ENCODE data around the gene GAGE1. TPM values are rescaled to one million over a fixed set of nuclear protein-coding genes. Genes with fewer than 3 reads are reported as not detected.

GAGE1 gene, protein sequence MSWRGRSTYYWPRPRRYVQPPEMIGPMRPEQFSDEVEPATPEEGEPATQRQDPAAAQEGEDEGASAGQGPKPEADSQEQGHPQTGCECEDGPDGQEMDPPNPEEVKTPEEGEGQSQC
- total RNA-seq: not detected in 2 replicates

DNA sequence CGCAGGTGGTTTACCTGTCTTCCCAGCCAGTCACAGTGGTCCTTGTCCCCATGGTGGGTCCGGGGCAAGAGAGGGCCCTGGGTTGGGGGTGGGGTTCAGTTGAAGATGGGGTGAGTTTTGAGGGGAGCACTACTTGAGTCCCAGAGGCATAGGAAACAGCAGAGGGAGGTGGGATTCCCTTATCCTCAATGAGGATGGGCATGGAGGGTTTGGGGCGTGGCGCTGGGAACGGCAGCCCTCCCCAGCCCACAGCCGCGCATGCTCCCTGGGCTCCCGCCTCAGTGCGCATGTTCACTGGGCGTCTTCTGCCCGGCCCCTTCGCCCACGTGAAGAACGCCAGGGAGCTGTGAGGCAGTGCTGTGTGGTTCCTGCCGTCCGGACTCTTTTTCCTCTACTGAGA is at the start of gene GAGE1:
TSS of gene GAGE1 (plus strand) at position 301 of the 400 bp plus-strand sequence. CDS start 1,155 bp downstream, outside the sequence.

DNA sequence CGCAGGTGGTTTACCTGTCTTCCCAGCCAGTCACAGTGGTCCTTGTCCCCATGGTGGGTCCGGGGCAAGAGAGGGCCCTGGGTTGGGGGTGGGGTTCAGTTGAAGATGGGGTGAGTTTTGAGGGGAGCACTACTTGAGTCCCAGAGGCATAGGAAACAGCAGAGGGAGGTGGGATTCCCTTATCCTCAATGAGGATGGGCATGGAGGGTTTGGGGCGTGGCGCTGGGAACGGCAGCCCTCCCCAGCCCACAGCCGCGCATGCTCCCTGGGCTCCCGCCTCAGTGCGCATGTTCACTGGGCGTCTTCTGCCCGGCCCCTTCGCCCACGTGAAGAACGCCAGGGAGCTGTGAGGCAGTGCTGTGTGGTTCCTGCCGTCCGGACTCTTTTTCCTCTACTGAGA is 47.8 kb upstream of the GAGE1 start, which contains the start of gene GAGE12E:
TSS of gene GAGE12E (plus strand) at position 301 of the 400 bp plus-strand sequence. CDS start 1,155 bp downstream, outside the sequence.

DNA sequence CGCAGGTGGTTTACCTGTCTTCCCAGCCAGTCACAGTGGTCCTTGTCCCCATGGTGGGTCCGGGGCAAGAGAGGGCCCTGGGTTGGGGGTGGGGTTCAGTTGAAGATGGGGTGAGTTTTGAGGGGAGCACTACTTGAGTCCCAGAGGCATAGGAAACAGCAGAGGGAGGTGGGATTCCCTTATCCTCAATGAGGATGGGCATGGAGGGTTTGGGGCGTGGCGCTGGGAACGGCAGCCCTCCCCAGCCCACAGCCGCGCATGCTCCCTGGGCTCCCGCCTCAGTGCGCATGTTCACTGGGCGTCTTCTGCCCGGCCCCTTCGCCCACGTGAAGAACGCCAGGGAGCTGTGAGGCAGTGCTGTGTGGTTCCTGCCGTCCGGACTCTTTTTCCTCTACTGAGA is 38.3 kb upstream of the GAGE1 start, which contains the start of gene GAGE12F:
TSS of gene GAGE12F (plus strand) at position 301 of the 400 bp plus-strand sequence. CDS start 1,155 bp downstream, outside the sequence.

DNA sequence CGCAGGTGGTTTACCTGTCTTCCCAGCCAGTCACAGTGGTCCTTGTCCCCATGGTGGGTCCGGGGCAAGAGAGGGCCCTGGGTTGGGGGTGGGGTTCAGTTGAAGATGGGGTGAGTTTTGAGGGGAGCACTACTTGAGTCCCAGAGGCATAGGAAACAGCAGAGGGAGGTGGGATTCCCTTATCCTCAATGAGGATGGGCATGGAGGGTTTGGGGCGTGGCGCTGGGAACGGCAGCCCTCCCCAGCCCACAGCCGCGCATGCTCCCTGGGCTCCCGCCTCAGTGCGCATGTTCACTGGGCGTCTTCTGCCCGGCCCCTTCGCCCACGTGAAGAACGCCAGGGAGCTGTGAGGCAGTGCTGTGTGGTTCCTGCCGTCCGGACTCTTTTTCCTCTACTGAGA is 28.7 kb upstream of the GAGE1 start, which contains the start of gene GAGE12G:
TSS of gene GAGE12G (plus strand) at position 301 of the 400 bp plus-strand sequence. CDS start 1,155 bp downstream, outside the sequence.

DNA sequence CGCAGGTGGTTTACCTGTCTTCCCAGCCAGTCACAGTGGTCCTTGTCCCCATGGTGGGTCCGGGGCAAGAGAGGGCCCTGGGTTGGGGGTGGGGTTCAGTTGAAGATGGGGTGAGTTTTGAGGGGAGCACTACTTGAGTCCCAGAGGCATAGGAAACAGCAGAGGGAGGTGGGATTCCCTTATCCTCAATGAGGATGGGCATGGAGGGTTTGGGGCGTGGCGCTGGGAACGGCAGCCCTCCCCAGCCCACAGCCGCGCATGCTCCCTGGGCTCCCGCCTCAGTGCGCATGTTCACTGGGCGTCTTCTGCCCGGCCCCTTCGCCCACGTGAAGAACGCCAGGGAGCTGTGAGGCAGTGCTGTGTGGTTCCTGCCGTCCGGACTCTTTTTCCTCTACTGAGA is 19.2 kb upstream of the GAGE1 start, which contains the start of gene GAGE12H:
TSS of gene GAGE12H (plus strand) at position 301 of the 400 bp plus-strand sequence. CDS start 1,155 bp downstream, outside the sequence.

DNA sequence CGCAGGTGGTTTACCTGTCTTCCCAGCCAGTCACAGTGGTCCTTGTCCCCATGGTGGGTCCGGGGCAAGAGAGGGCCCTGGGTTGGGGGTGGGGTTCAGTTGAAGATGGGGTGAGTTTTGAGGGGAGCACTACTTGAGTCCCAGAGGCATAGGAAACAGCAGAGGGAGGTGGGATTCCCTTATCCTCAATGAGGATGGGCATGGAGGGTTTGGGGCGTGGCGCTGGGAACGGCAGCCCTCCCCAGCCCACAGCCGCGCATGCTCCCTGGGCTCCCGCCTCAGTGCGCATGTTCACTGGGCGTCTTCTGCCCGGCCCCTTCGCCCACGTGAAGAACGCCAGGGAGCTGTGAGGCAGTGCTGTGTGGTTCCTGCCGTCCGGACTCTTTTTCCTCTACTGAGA is 9.6 kb upstream of the GAGE1 start, which contains the start of gene GAGE2A:
TSS of gene GAGE2A (plus strand) at position 301 of the 400 bp plus-strand sequence. CDS start 1,155 bp downstream, outside the sequence.

Other genes with a start within 250 kb of the GAGE1 start
- gene GAGE12C, start 66.8 kb upstream of the GAGE1 start, total RNA-seq: not detected in 2 replicates
- gene GAGE12D, start 57.3 kb upstream of the GAGE1 start, total RNA-seq: not detected in 2 replicates
- not detected in 2 replicates for gene GAGE12E, start 47.7 kb upstream of the GAGE1 start, total RNA-seq
- gene GAGE12F, start 38.2 kb upstream of the GAGE1 start, total RNA-seq: not detected in 2 replicates
- not detected in 2 replicates for gene GAGE12G, start 28.6 kb upstream of the GAGE1 start, total RNA-seq
- gene GAGE12H, start 19.1 kb upstream of the GAGE1 start, total RNA-seq: not detected in 2 replicates
- not detected in 2 replicates for gene GAGE2A, start 9.5 kb upstream of the GAGE1 start, total RNA-seq
- not detected in 2 replicates for gene PAGE1, start 97.0 kb downstream of the GAGE1 start, total RNA-seq
- gene PAGE4, start 230.3 kb downstream of the GAGE1 start, total RNA-seq: not detected in 2 replicates